ENCODE data around the gene MAPK7. TPM values are rescaled to one million over a fixed set of nuclear protein-coding genes. Genes with fewer than 3 reads are reported as not detected.

The MAPK7 gene
- total and polyA plus RNA-seq, 2 donors (not counting 3 experiments of a cell fraction or from before 2014, with no cell fraction given): 16.8 to 30.7 TPM

DNA sequence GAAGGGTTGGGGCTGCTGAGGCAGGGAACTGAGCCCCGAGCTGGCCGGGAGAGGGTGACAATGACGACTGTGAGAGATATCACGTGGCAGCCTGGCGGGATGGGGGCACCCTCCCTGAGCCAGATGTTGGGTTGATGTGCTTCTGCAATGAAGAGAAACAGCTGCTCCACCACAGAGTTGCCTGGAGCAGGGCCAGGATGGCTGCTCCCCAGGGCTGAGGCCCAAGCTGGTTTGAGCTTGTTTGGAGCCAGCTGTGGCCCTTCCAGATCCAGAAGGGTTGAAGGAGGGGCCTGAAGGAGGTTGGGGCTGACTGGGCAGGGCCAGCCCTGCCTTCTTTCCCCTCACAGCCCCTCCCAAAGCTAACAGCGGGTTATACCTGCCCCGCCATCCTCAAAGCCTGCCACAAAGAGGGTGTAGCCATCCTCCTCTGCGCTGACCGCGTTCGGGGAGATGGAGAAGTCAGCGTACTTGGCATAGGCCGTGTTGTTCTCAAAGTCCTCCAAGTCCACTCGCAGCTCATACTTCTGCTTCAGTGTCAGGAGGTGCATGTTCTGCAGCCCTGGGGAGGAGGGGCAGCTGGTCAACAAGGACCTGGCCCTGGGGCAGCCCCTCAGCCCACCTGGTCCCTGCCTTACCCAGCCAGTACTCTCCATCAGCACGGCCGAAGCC is 6.6 kb downstream of the MAPK7 start:
- no peak overlapping the region for H3K4me2 ChIP-seq (ENCODE audit: insufficient read depth, low read length)
- H3K4me1 ChIP-seq (ENCODE audit: control insufficient read depth, extremely low read depth, insufficient read depth, low read length): no peaks in the 10 kb centered on the region
- no peak overlapping the region for H3K27ac ChIP-seq (ENCODE audit: insufficient read depth, low read depth, low read length)
- peaks cover 3% of the 10 kb centered on the region for H3K79me2 ChIP-seq (ENCODE audit: control insufficient read depth, insufficient read depth, low read length)
- H3K4me3 ChIP-seq (replicated peaks in 1 of 3; ENCODE audit: insufficient read depth in 1 of 3, low read depth in 1 of 3, low read length in 3 of 3): no peak overlapping the region
- no peak for FAIRE-seq
- H3K9me3 ChIP-seq (replicated peaks; ENCODE audit: control insufficient read depth, insufficient read depth, low read length): no peaks in the 10 kb centered on the region
- H3K36me3 ChIP-seq (ENCODE audit: control insufficient read depth in 2 of 2, extremely low read depth in 1 of 2, insufficient read depth in 2 of 2, low read length in 2 of 2): peaks cover 13 to 32% of the 10 kb centered on the region in 2 experiments
- H4K20me1 ChIP-seq (replicated peaks; ENCODE audit: control insufficient read depth, extremely low read depth, insufficient read depth, low read length): no peaks in the 10 kb centered on the region
- H3K9ac ChIP-seq (replicated peaks; ENCODE audit: extremely low read depth, insufficient read depth, low read length): no peak overlapping the region
- CTCF ChIA-PET: interaction anchor here (1.4 to 1.8 kb wide), 2 partner anchors 22 to 62 kb away, joined by 5 read pairs; partner anchors contain the start of gene B9D1
- POLR2A ChIA-PET: no interaction called here
- H3K27me3 ChIP-seq (ENCODE audit: control insufficient read depth in 2 of 2, insufficient read depth in 2 of 2, low read length in 2 of 2): peaks cover 3 to 5% of the 10 kb centered on the region in 2 experiments
- no peak for TF ChIP-seq POLR2A (IDR thresholded peaks at IDR 0.05; ENCODE audit: low read depth, low read length)
- no peak for TF ChIP-seq FOS (IDR thresholded peaks at IDR 0.05; ENCODE audit: borderline replicate concordance, insufficient read depth, low read length)
- TF ChIP-seq JUN (IDR thresholded peaks at IDR 0.05; ENCODE audit: borderline replicate concordance, insufficient read depth, insufficient read length, low read depth): no peak
- no peak for TF ChIP-seq MYC (IDR thresholded peaks at IDR 0.05; ENCODE audit: low read depth, low read length)
- no peak for TF ChIP-seq GATA2 (IDR thresholded peaks at IDR 0.05; ENCODE audit: insufficient read depth, insufficient read length, low read depth, low read length)
- TF ChIP-seq, protein P1, sequence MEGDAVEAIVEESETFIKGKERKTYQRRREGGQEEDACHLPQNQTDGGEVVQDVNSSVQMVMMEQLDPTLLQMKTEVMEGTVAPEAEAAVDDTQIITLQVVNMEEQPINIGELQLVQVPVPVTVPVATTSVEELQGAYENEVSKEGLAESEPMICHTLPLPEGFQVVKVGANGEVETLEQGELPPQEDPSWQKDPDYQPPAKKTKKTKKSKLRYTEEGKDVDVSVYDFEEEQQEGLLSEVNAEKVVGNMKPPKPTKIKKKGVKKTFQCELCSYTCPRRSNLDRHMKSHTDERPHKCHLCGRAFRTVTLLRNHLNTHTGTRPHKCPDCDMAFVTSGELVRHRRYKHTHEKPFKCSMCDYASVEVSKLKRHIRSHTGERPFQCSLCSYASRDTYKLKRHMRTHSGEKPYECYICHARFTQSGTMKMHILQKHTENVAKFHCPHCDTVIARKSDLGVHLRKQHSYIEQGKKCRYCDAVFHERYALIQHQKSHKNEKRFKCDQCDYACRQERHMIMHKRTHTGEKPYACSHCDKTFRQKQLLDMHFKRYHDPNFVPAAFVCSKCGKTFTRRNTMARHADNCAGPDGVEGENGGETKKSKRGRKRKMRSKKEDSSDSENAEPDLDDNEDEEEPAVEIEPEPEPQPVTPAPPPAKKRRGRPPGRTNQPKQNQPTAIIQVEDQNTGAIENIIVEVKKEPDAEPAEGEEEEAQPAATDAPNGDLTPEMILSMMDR (IDR thresholded peaks at IDR 0.05; ENCODE audit: extremely low read depth in 1 of 2, insufficient read depth in 1 of 2, low read depth in 1 of 2, low read length in 2 of 2): no peak
- TF ChIP-seq POLR2AphosphoS5 (IDR thresholded peaks at IDR 0.05; ENCODE audit: insufficient read depth, low read depth, low read length): no peak
- no peak for TF ChIP-seq EZH2 (IDR thresholded peaks at IDR 0.05; ENCODE audit: borderline replicate concordance, low read depth, low read length, severe bottlenecking)
- TF ChIP-seq, protein P2, sequence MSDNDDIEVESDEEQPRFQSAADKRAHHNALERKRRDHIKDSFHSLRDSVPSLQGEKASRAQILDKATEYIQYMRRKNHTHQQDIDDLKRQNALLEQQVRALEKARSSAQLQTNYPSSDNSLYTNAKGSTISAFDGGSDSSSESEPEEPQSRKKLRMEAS (IDR thresholded peaks at IDR 0.05; ENCODE audit: insufficient read depth, insufficient read length): no peak
- H2AFZ ChIP-seq (ENCODE audit: low read depth, low read length): no peak overlapping the region
- intact Hi-C loops (cut with micrococcal nuclease): no loop called here
- no peaks in the 10 kb centered on the region for H3K9me1 ChIP-seq (replicated peaks; ENCODE audit: control insufficient read depth, extremely low read depth, insufficient read depth, low read length)
- no peak for DNase-seq (ENCODE audit: low read depth, low spot score)
- dilution Hi-C loops (cut with MboI; ENCODE audit: extremely low pct_ligation_motif_present, low sequenced_read_pairs): no loop called here
- BruUV-seq (replicated peaks): no TSS peak

All from endothelial cell of umbilical vein (primary cell).